Type B pancreatic cell (in vitro differentiated cells): Measurements from ENCODE around the gene CNTN4. TPM values are rescaled to one million over a fixed set of nuclear protein-coding genes. Genes with fewer than 3 reads are reported as not detected.

ENCODE experiments used
- DNase-seq: peaks from one replicate; pipeline ENCODE4 v3.0.0; 2021; ENCODE audit warnings: mixed read lengths; ENCODE audit not compliant: unreplicated experiment; ENCODE audit errors: extremely low spot score
- H3K27ac Mint-ChIP-seq: 2 replicates; pipeline ENCODE4 v1.8.0; 2021; ENCODE audit warnings: mild to moderate bottlenecking, mixed read lengths
- H3K27me3 Mint-ChIP-seq: 2 replicates; pipeline ENCODE4 v1.8.0; 2021; ENCODE audit warnings: mixed read lengths
- H3K36me3 Mint-ChIP-seq: 2 replicates; pipeline ENCODE4 v1.8.0; 2021; ENCODE audit warnings: mixed read lengths
- H3K4me1 Mint-ChIP-seq: one replicate; pipeline ENCODE4 v1.8.0; 2021; ENCODE audit warnings: mixed read lengths; ENCODE audit not compliant: unreplicated experiment
- H3K4me3 Mint-ChIP-seq: 2 replicates; pipeline ENCODE4 v1.8.0; 2021; ENCODE audit warnings: mild to moderate bottlenecking, mixed read lengths
- H3K9me3 Mint-ChIP-seq: 2 replicates; pipeline ENCODE4 v1.8.0; 2021; ENCODE audit warnings: mixed read lengths
- CTCF ChIP-seq: fragments of 200-600 bp; sonication (generic); conservative IDR thresholded peaks from 2 replicates; pipeline ENCODE4 v1.5.0; 2021; ENCODE audit warnings: antibody characterized with exemption, mild to moderate bottlenecking
- total RNA-seq: library from RNA; stranded (reverse); gene quantifications from 2 replicates; pipeline ENCODE4 v1.2.1, GENCODE V29; 2021; ENCODE audit warnings: low replicate concordance

The CNTN4 gene
- total RNA-seq, 1 donor from 2014 or later: 29.7 TPM

GRCh38 chr3:2849092-2849491 is 750.4 kb downstream of the CNTN4 start:
- Mint-ChIP-seq H3K9me3 (peaks cover 5% of the 10 kb centered on the region), H3K4me3 (no peak overlapping the region), H3K27ac (no peak overlapping the region), H3K27me3 (no peaks in the 10 kb centered on the region), H3K36me3 (no peaks in the 10 kb centered on the region), H3K4me1 (peaks cover 10% of the 10 kb centered on the region)
- no peak for DNase-seq
- TF ChIP-seq CTCF: no peak

GRCh38 chr3:2850701-2851100 is 752.0 kb downstream of the CNTN4 start:
- no peak for DNase-seq
- Mint-ChIP-seq H3K9me3 (peaks cover 5% of the 10 kb centered on the region), H3K4me3 (no peak overlapping the region), H3K27ac (no peak overlapping the region), H3K4me1 (peaks cover 10% of the 10 kb centered on the region), H3K36me3 (no peaks in the 10 kb centered on the region), H3K27me3 (no peaks in the 10 kb centered on the region)
- no peak for TF ChIP-seq CTCF

GRCh38 chr3:2851361-2851760 is 752.7 kb downstream of the CNTN4 start:
- Mint-ChIP-seq H3K27ac (no peak overlapping the region), H3K27me3 (no peaks in the 10 kb centered on the region), H3K36me3 (no peaks in the 10 kb centered on the region), H3K9me3 (peaks cover 5% of the 10 kb centered on the region), H3K4me1 (peaks cover 10% of the 10 kb centered on the region), H3K4me3 (no peak overlapping the region)
- TF ChIP-seq CTCF: no peak
- no peak for DNase-seq

- Mint-ChIP-seq H3K9me3 (peaks cover 5% of the 10 kb centered on the region), H3K36me3 (no peaks in the 10 kb centered on the region), H3K27me3 (no peaks in the 10 kb centered on the region), H3K27ac (no peak overlapping the region), H3K4me3 (no peak overlapping the region), H3K4me1 (peaks cover 10% of the 10 kb centered on the region)
- no peak for DNase-seq
- TF ChIP-seq CTCF: no peak
Measured at GRCh38 chr3:2851835-2852234, 753.2 kb downstream of the CNTN4 start.

- Mint-ChIP-seq H3K9me3 (peaks cover 5% of the 10 kb centered on the region), H3K36me3 (no peaks in the 10 kb centered on the region), H3K27me3 (no peaks in the 10 kb centered on the region)
Measured at GRCh38 chr3:2853651-2854050, 755.0 kb downstream of the CNTN4 start.

More at GRCh38 chr3:2853651-2854050, 755.0 kb downstream of the CNTN4 start:
- no peak for TF ChIP-seq CTCF
- DNase-seq: no peak
- no peak overlapping the region for H3K4me3 Mint-ChIP-seq
- peaks cover 6% of the 10 kb centered on the region for H3K4me1 Mint-ChIP-seq
- H3K27ac Mint-ChIP-seq: no peak overlapping the region
